LoVo (cell line): Measurements from ENCODE around the gene ANO6.

ENCODE experiments used
- DNase-seq: peaks from one replicate; pipeline ENCODE4 v3.0.0-alpha.2; 2016; ENCODE audit warnings: low spot score

The ANO6 gene

DNA sequence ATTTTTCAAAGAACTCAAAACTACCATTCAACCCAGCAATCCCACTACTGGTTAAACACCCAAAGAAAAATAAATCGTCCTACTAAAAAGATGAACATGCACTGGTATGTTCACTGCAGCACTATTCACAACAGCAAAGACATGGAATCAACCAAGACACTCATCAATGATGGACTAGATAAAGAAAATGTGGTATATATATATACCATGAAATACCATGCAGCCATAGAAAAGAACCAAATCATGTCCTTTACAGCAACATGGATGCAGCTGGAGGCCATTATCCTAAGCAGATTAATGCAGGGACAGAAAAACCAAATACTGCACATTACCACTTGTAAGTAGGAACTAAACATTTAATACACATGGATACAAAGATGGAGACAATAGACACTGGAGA, 3.8 kb upstream of the ANO6 start:
- DNase-seq, result no peak

DNA sequence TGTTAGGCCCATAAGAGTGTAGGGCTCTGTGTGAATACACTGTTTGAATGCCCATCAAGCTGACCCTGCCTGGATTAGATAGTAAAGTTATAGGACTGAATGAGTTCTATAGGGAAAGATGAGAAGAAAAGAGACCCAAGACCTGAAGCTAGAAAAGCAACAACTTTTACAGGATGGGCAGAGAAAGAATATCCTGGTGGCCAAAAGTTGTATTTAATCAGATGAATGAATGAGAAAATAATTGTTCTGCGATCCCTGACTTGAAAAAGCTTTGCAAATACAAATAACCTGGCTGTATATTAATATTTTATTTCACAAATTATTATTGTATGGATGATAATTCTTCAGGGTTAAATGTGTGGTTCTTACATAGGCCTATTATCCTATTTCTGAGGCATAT, 2.8 kb upstream of the ANO6 start:
- no peak for DNase-seq

DNA sequence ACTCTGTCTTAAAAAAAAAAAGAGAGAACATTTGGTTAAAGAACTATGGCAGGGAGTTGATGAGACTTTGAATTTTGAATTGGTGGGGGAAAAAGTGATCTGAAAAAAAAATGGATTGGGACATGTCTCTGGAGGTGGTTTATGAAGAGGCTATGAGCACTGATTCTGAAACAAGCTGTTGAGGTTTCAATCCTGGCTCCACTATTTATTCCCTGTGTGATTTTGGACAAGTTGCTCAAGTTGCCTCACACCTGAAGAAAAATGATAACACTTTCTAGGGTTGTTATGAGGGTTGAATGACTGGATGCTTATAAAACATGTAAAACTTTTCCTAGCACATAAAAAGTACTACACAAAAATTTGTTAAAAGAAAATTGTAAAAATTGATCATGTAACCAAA, 1.8 kb upstream of the ANO6 start:
- DNase-seq, result no peak

DNA sequence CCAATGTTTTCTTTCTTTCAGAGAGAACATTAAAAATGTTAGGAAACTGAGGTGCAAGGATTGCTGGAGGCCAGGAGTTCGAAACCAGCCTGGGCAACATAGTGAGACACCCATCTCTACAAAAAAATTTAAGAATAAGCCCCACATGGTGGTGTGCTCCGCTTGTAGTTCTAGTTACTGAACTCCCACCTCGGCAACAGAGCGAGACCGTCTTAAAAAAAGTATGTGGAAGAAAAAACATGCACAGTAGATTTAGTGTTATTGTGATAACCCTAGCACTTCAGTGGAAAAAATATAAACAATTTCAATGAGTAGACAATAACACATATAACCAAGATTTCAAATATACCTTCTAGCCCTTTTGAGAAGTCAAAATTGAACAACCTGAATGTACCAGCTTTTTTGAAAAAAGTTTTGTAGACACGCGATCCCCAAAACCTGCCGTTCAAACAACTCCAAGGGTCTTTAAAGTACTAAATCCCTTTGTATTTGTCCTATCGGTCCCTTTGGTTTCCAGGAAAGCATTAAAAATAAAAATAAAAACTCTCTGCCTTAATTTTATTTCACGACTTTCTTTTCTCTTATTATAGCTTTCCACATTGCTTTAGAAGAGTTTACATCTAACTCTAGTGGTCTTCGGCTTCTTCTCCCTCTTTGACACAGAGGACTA, 1.0 kb upstream of the ANO6 start:
- DNase-seq, result no peak

DNA sequence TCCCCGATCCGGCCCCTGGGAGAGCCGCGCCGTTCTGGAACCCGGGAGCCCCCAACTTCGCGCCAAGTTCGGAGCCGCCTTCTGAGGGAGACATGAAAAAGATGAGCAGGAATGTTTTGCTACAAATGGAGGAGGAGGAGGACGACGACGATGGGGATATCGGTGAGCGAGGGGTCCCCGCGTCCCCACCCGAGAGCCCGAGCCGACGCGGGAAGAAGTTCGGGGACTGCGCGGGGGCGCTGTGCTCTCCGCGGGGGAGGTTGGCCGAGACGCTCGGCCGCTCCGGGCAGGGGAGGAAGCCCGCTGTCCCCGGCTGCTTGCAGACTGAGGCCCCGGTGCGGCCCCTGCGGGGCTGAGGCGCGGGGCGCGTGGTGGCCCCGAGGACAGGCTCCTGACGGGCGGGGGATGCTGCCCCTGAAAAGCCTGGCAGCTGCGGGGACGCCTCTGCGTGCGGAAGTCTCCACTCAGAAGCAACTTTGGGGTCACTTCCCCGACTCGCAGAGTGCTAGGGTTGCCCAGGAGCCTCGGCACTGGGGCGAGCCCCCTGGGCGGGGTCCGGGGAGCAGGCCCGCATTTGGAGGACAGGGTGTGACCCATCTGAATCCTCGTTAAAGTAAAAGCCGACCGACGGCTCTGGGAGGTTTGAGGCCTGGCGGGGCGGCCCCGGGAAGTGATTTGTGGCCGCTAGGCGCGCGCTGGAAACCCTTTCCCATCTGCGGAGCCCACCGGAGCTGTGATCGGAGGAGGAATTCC, 511 bp downstream of the ANO6 start:
- peak; percentile 62 for DNase-seq

DNA sequence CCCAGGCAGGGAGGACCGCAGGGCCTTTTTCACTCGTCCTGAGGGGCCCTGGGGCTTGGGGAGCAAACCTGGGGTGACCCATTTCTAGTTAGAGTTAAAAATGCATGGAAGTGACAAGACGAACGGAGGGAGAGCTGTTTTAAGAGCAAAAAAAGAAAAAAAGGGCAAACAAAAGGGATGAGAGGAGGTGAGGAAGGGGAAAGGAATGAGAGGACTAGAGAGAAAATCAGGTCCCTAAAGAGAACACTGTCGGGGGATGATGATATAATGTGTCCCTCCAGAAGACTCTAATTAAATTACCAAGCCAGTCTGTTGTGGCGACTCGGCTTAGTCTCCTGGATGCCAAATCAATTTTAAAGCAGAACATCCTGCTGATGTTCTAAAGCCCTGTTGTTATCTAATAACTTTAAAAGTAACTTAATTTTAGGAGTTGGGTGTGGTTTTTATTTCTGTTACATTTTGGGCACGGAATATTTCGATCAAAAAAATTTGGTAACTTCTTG, 1.1 kb downstream of the ANO6 start:
- DNase-seq, result no peak

DNA sequence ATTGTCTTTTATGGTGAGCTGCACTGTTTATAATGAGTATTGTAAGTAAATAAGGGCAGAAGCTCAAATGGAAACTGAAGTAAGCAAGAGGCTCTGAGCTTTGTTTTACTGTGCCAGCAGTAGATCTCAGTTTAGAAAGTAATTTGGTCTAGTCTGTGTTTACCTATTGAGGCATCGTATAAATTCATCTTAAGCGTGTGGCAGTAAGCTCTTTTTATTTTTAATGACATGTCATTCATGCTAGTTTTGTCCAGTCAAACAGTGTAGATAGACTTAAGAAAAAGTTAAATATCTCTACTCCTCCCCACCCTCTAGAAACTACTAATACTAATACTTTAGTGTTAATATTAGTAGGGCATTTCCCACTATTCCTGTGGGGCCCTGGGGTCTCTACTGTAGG, 2.0 kb downstream of the ANO6 start:
- DNase-seq, result no peak

DNA sequence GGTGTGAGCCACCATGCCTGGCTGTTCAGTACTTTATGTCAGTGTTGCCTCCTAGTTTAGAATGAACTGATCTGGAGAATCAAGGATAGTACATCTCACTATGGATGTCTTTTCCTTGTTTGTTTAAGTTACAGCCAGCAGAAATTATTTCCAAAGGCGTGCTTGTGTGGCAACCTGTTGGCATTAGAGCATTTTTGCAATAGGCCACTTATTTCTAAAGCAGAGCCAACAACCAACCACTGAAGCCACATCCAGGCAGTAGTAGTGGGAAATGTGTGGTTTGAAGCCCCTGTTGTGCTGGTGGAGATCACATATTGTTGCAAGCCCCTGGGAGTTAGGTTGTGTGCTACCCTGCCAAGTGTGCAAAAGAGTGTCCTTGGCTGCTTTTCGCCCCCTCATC, 3.7 kb downstream of the ANO6 start:
- DNase-seq, result no peak

DNA sequence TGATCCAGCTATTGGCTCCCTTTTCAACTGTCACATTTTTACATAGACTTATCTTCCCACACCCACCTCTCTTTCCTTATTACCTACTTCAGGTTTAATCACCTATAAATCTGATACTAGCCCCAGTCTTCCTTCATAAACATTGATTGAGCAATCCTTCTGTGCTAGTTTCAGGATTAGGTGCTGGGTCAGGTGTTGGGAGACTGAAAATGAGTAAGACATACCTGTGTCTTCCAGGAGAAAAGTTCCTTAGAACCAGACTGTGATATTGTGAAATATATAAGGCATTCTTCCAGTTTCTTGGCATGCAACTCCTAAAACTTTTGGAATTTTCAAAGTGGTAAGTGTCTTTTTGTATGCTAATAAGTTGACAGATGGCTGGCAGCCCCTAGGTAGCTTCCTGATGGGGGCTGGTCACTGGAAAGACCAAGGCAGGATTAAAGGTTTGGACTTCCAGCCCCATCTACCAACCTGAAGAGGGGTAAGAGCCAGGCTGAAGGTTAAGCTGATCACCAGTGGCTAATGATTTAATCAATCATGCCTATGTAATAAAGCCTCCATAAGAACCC, 4.6 kb downstream of the ANO6 start:
- no peak for DNase-seq

DNA sequence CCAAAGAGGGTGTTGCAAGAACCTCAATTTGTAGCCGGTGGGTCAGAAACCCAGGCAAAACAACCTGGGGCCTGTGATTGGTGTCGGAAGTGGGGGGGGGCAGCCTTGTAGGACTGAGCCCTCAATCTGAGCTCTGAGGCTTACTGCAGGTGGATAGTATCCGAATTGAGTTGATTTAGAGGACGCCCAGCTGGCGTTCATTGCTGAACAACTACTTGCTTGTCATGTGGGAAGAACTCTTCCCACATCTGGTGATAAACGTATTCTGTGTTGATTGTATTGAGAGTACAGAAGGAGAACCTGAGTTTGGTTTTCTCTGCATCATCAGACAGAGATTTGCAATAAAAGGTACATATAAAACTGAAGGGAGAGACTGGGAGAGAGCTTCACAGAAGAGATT, 5.1 kb downstream of the ANO6 start:
- no peak for DNase-seq

DNA sequence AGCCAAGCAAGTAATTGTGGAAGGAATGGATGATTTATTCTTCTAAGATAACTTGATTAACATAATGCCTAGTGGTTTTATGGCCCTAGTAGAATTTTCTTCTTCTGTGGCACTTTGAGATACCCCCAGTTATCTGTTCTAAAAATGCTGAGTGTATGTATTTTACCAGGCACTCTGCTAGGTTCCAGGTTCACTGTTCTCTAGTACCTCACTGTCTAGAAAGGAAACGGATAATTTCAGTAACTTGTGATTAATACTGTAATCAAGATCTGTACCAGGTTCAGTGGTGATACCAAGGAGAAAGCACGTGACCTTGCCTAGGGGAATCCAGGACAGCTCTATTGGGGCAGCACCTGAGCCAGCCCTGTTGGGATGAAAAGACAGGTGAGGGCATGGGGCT, 8.0 kb downstream of the ANO6 start:
- no peak for DNase-seq

DNA sequence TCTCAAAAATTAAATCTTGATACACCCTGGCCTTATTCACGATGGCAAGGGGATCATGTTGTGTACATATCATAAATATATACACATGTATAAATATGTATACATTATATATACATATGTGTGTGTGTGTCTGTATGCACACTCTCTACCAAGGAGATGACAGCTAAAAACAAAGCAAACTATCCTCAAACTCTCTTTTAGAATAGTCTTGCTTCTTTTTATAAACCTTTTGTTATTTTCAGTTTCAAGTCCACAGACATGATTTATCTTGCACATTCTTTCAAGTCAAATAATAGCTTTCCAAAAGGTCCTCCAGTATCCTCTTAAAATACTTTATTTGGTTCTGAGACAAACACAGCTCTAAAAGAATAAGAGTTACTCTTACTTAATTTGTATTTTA, 8.4 kb downstream of the ANO6 start:
- DNase-seq, result no peak

DNA sequence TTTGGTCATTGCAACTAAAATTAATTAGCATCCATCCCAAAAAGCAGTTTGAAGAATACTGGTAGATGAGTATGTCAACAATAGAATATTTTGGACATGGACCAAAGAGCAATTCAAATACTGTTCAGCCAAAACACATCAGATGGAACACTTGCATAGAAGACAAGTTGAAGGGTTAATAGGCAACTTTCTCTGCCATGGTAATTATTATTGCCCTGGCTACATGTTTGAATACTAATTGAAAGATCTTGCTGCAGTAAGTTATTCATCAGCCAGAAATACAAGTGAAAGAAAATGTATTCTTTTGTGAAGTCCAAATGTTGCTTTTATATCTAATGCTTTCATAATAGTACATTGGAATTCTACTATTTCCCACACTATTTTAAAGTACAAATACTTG, 10.1 kb downstream of the ANO6 start:
- no peak for DNase-seq

DNA sequence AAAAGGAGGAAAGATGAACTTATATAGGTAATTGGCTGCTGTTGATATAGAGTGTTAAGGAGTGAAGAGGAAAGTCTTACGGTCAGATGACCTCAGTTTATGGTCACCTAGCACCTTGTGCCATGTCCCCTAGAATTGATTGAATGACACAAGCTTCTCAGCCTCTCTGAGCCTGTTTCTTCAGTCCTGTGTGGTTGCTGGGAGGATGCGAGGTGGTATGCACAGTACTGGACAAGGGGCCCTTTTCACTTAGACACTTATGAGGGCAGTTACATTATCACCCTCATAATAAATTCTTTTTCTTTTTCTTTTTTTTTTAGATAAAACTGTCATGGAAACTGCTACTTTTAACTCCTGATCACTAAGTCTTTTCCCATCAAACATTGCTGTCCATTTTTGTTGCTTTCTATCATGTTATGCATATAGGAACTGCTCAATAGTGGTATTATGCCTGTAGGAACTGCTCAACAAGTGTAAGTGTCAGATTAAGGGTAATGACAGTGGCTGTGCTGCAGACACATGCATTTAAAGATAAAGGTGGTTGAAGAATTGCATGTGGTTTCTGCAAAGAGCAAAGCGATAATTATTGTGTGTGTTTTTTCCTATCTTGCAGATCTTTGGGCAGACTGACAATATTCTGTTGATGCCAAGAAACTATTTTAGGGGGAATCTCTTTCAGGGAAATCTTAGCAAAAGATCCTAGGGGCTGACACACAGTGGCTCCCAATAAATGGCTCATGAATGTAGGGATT, 11.6 kb downstream of the ANO6 start:
- no peak for DNase-seq

DNA sequence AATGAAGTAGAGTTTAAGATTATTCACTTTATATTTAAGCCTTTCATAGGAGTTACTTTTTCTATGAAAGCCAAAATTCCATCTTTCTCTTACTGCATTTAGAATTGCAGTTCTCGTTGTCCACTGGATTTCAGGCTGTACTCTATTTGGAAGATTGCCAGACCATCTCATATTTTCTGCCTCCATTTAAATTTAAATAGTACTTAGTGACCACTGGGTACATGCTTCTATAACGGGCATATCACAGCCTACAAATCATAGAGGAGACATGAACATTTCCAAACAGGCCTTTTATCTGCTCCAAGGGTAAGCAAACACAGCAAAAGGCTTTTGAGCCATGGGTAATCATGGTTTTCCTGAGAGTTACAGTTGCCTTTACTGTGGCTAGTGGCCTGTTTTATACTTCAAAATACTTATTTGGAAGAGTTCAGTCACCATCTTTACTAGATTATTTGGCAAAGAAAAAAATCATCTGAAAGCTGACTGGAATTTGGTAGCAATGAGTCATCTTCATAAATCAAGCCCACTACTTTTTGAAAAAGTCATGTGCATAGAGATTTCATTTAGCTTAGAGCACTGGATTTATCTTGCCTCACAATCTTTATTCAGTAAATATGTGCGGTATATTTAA, 15.7 kb downstream of the ANO6 start:
- peak; percentile 52 for DNase-seq

DNA sequence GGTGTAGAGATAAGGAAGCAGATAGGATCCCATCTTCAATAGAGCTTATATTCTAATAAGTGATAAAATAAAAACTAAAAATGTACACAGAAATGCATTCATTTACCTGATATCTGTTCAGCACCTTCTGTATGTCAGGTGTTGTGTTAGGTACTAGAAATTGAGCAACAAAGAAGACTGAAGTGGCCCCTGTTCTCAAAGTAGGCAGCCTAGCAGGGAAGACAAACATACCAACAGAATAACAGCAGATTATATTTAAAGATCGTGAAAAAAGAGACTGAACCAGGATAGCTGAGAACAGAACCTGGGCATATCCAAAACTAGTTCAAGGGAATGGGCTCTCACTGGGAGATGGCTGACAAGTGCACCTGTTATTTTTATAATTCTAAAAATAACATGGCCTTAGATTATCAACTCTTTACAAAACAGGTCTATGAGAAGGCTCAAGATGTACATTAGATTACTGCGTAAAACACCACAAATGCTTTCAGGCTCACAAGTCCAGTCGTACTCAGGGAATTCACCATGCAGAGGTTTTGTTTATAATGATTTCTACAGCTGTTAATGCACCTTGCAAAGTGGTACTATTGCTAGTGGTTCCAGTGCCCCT, 16.4 kb downstream of the ANO6 start:
- no peak for DNase-seq

DNA sequence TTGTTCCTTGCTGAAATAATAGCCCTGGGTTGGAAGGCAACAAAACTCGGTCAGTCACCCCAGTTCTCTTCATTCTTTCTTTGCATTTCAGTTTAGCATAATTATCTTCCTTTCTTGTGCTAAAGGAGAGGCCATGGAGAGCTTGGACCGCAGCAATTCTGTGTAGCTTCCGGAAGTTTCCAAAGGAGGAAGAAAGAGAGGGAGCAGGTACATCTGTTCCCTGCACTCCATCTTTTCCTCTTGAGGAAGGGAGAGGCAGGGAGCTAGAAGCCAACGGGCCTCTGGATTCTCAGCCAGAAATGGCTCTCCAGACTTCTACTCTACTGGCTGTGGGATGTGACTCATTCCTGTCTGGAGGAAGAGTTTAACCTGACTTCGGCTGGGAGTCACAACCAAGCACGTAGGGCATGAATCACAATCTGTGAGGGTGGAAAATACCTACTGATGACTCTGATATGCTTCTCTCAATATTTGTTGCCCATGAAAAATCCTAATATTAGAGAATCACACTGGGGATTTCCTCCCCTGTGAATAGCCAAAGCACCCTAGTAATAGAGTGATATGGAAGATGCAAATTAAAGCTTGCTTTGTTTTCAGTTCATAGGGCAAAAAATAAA, 17.0 kb downstream of the ANO6 start:
- DNase-seq, result peak; percentile 87

DNA sequence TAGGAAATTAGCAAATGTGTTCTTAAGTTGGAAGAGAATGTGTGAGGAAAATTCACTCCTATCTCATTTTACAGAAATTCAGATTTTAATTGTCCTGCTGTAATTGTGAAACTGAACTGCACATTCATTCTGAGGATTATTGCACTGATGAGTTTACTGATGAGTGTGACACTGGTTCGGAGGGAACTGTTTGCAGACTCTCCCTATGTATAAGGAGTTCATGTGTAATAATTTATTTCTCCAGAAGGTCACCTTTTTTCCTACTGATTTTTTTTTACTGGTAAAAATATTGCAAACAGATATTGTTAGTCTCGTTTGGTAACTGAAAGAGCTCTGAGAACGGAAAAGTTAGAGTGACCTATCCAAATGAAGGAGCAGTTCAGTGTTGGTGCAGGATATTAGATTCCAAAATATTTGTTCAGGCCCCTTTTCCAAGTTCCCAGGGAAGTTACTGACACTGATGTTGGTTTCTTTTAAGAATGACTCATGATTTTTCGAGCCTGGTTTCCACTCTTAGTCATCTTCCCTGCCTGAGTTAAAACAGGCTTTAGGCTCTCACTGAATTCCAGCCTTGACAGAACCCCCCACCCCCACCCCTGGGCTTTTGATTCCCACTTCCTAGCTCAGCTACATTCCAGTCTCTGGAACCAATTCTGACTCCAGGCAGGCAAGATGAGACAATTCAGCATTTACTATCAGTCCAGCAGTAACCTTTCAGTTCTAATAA, 18.4 kb downstream of the ANO6 start:
- peak; percentile 81 for DNase-seq

DNA sequence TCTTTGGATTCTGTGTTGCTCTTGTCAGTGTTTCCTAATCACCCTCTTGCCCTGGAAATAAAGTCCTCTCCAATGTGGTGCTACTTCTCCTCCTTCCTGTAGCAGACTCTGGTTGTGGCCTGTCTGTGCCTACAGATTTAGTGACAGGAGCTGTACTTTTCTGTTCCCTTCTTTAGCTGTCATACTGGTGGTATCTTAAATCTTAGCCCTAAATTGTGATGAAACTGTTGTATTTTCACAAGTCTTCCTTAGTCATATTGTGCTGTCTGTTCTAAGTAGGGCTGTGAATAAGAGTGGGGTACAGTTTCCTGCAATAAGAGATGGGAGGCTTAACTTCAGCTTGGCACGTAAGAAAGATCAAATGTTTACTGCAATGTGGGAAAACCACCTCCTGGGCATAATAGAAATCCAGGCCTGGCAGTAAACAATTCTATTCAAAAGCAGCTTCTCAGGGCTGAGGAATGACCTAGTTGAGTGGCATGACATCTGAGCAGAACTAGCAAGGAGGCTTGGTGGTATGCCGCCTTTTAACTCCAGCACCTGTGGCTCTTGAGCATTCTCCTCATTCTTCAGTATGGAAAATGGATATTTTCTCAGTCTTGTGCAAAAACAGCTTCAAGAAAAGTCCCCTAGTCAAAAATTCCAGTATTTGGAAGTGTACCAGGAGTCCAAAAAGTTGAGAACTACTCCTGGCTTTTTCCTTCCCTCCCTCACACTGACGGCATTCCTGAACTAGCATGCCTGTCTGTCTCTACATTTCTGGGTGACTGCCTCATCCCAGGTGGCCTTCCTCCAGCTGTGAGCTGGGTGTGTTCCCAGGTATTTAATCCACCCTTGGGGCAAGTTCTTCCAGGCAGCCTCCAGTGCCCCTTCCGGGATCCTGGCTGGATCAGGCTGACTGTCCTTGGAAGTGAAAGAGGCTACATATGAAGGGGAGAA, 19.5 kb downstream of the ANO6 start:
- peak; percentile 76 for DNase-seq
